Heart left ventricle (tissue), 16 donors: ENCODE results near the gene ADH5. TPM values are rescaled to one million over a fixed set of nuclear protein-coding genes. Genes with fewer than 3 reads are reported as not detected.

Source experiments
- ATAC-seq, 4 donors: fragments of 200-7000 bp; cut with Tn5 transposase; one replicate each; pipeline ENCODE4 v1.9.1; 2020 to 2022; ENCODE audit warnings: moderate library complexity in 4 of 4, mild to moderate bottlenecking in 3 of 4, moderate number of reproducible peaks in 1 of 4
- DNase-seq, 5 donors: peaks; one replicate each; pipeline ENCODE4 v3.0.0-alpha.2; 2020
- H3K27ac ChIP-seq, 12 donors: fragments of 200-600 bp; sonication (generic) in 4 of 12; one replicate each; pipeline versions ENCODE4 v1.5.0 to v1.8.0; 2016 to 2022; ENCODE audit warnings: mild to moderate bottlenecking in 2 of 12
- H3K27me3 ChIP-seq, 9 donors: fragments of 200-600 bp; sonication (generic) in 2 of 9; one replicate each; pipeline versions ENCODE4 v1.5.1 to v1.8.0; 2016 to 2022; ENCODE audit warnings: mild to moderate bottlenecking in 3 of 9
- H3K36me3 ChIP-seq, 9 donors: fragments of 200-600 bp; sonication (generic) in 2 of 9; one replicate each; pipeline versions ENCODE4 v1.5.0 to v1.8.0; 2018 to 2022; ENCODE audit warnings: mild to moderate bottlenecking in 2 of 9
- H3K4me1 ChIP-seq, 12 donors: fragments of 200-600 bp; sonication (generic) in 4 of 12; one replicate each; pipeline versions ENCODE4 v1.5.0 to v1.8.0; 2016 to 2022; ENCODE audit warnings: mild to moderate bottlenecking in 3 of 12
- H3K4me3 ChIP-seq, 12 donors: fragments of 200-600 bp; sonication (generic) in 4 of 12; one replicate each; pipeline versions ENCODE4 v1.5.0 to v1.8.0; 2017 to 2022; ENCODE audit warnings: mild to moderate bottlenecking in 9 of 12, moderate library complexity in 4 of 12
- H3K9me3 ChIP-seq, 12 donors: fragments of 200-600 bp; sonication (generic) in 4 of 12; one replicate each; pipeline versions ENCODE4 v1.5.0 to v1.8.0; 2016 to 2022; ENCODE audit warnings: mild to moderate bottlenecking in 1 of 12
- CTCF ChIP-seq, 12 donors: fragments of 200-600 bp; sonication (generic) in 4 of 12; IDR thresholded peaks; one replicate each; pipeline versions ENCODE4 v1.5.0 to v1.8.0; 2018 to 2022; ENCODE audit warnings: antibody characterized with exemption in 12 of 12, mild to moderate bottlenecking in 5 of 12
- POLR2A ChIP-seq, 2 donors: fragments of 450-650 bp; IDR thresholded peaks; one replicate each; pipeline ENCODE4 v1.6.1; 2017; ENCODE audit warnings: antibody characterized with exemption in 2 of 2, mild to moderate bottlenecking in 2 of 2, moderate library complexity in 2 of 2
- WGBS, 4 donors: extraction: QIAGEN DNeasy Blood & Tissue Kit in 2 of 4; methylation state at CpG; one replicate each; pipeline versions ENCODE4 v1.1.5 to v1.1.7; 2013 to 2018; 5-methylcytosine and 5-hydroxymethylcytosine counted together
- intact Hi-C, 10 donors: fragments of 100-400 bp; cut with DNase I; formaldehyde crosslinking; loops; one replicate each; pipeline versions ENCODE4 v1.11.1 to v1.14.2; 2022
- polyA plus RNA-seq, 2 donors: library from polyadenylated mRNA; stranded (reverse); fragments of 200-250 nt; gene quantifications; one replicate each; pipeline ENCODE4 v1.2.3, GENCODE V29; 2013
- total RNA-seq, 9 donors: library from RNA; depleted of rRNA in 2 of 9; stranded (reverse); fragments of >200 nt in 2 of 9; fragmentation: NEBNext Ultra II Directional in 3 of 9; extraction: Animal tissue kit (Norgen Biotek cat#: 25700) in 3 of 9; gene quantifications; one replicate each; pipeline versions ENCODE4 v1.1.0 to v1.2.4, GENCODE V29; 2016 to 2023
- donor health status: ischemic (EF 13 %, LVEDD 7.1; RV severe dilation, severe dysfunction).
- donor health status: healthy with polysubstance abuse.
- donor health status: DM: no; HTN: yes; CAD: no.
- donor health status: DM: no; HTN: no; CAD: no.
- donor health status: ischemic (EF 25% LVEDD 6.9; RV normal size, moderate dysfunction).
- donor health status: ischemic (EF 25% LVEDD 5.7; RV mildly dilated, moderate dysfunction).
- donor health status: healthy.
- donor health status: DM: yes; HTN: yes; CAD: no.
- donor health status: ischemic (EF 35%, LVEDD 5.7; RV mildly dilated, moderate dysfunction).
- donor health status: nonischemic (EF 11% LVEDD 7.7; RV severe dilation, severe dysfunction).
- donor health status: DM: yes; HTN: yes; CAD: no.
- donor health status: PGD.
- donor health status: ischemic (EF 29% LVEDD 5.4; RV normal size, mild dysfunction).
- donor health status: nonischemic (EF 23%, LVEDD 6.1; RV moderate dilation, normal function).

The ADH5 gene
- total and polyA plus RNA-seq, 11 donors = 104 to 246 (median 142) TPM

- no peak for DNase-seq
- TF ChIP-seq POLR2A (IDR thresholded peaks at IDR 0.05) = no peak
- no peak for TF ChIP-seq CTCF (IDR thresholded peaks at IDR 0.05)
- peaks cover 0 to 24% (median 7%) of the 10 kb centered on the region in 12 donors for H3K9me3 ChIP-seq
- no peaks in the 10 kb centered on the region for H3K27me3 ChIP-seq
- 86 to 92% (median 89%) methylated on average over 4 of the region's 4 CpGs for WGBS, 4 donors
- no peak overlapping the region for H3K4me3 ChIP-seq
- H3K36me3 ChIP-seq = peaks cover 0 to 12% (median 0%) of the 10 kb centered on the region in 9 donors
- ATAC-seq = no peak
- intact Hi-C loops = no loop called here
- no peak overlapping the region for H3K27ac ChIP-seq
- H3K4me1 ChIP-seq = peaks cover 0 to 7% (median 0%) of the 10 kb centered on the region in 12 donors
Measured at GRCh38 chr4:99033956-99034355, 54.6 kb downstream of the ADH5 start.

- Histone ChIP-seq H3K4me1 (peaks cover 0 to 41% (median 11%) of the 10 kb centered on the region in 12 donors), H3K36me3 (peaks cover 0 to 11% (median 0%) of the 10 kb centered on the region in 9 donors), H3K4me3 (no peak overlapping the region), H3K9me3 (no peaks in the 10 kb centered on the region), H3K27me3 (no peaks in the 10 kb centered on the region), H3K27ac (no peak overlapping the region)
- no peak for ATAC-seq
- no peak for DNase-seq
- TF ChIP-seq POLR2A (IDR thresholded peaks at IDR 0.05) (no peak), CTCF (IDR thresholded peaks at IDR 0.05) (no peak)
- intact Hi-C loops = no loop called here
- 83 to 92% (median 90%) methylated on average over 3 of the region's 3 CpGs for WGBS, 4 donors
Measured at GRCh38 chr4:99029852-99030251, 58.7 kb downstream of the ADH5 start.

- intact Hi-C loops = no loop called here
Measured at GRCh38 chr4:99029018-99029735, 59.4 kb downstream of the ADH5 start.

GRCh38 chr4:99028187-99028586, 60.4 kb downstream of the ADH5 start:
- TF ChIP-seq CTCF (IDR thresholded peaks at IDR 0.05) (no peak), POLR2A (IDR thresholded peaks at IDR 0.05) (no peak)
- H3K4me1 ChIP-seq = peaks cover 0 to 54% (median 16%) of the 10 kb centered on the region in 12 donors
- no peak overlapping the region for H3K4me3 ChIP-seq
- no peaks in the 10 kb centered on the region for H3K27me3 ChIP-seq
- no peak overlapping the region for H3K27ac ChIP-seq
- no peak for ATAC-seq
- intact Hi-C loops = no loop called here
- no peak for DNase-seq
- no peaks in the 10 kb centered on the region for H3K9me3 ChIP-seq
- H3K36me3 ChIP-seq = peaks cover 0 to 11% (median 0%) of the 10 kb centered on the region in 9 donors

More at GRCh38 chr4:99029018-99029735, 59.4 kb downstream of the ADH5 start:
- Histone ChIP-seq H3K9me3 (no peaks in the 10 kb centered on the region), H3K27me3 (no peaks in the 10 kb centered on the region), H3K4me1 (peaks cover 0 to 47% (median 14%) of the 10 kb centered on the region in 12 donors), H3K36me3 (peaks cover 0 to 11% (median 0%) of the 10 kb centered on the region in 9 donors), H3K27ac (no peak overlapping the region), H3K4me3 (no peak overlapping the region)
- no peak for DNase-seq
- no peak for ATAC-seq
- WGBS, 4 donors = 44 to 87% (median 83%) methylated on average over 1 of the region's 1 CpG
- TF ChIP-seq POLR2A (IDR thresholded peaks at IDR 0.05) (no peak), CTCF (IDR thresholded peaks at IDR 0.05) (no peak)
